AG04449 (cell line): ENCODE results near the gene NIF3L1.

Source experiments
- CTCF ChIA-PET: fragments of 350-600 bp; formaldehyde crosslinking; extraction: SDS; loops from one replicate; lab custom pipeline; 2021; ENCODE audit warnings: antibody characterized with exemption; lab: Yijun Ruan, JAX
- POLR2A ChIA-PET: fragments of 400-600, 350-600 bp; formaldehyde crosslinking; extraction: SDS; loops from one replicate; lab custom pipeline; 2020; ENCODE audit warnings: antibody characterized with exemption, inconsistent platforms; lab: Yijun Ruan, JAX
- DNase-seq: peaks from one replicate; pipeline ENCODE4 v3.0.0-alpha.2; 2010; ENCODE audit warnings: low read depth, low spot score
- H3K4me3 ChIP-seq: 2 replicates; pipeline ENCODE4 v1.5.1; 2011; ENCODE audit warnings: low read depth, mild to moderate bottlenecking, control low read depth, low read length
- CTCF ChIP-seq: IDR thresholded peaks from one replicate; pipeline ENCODE4 v1.5.1; 2011; ENCODE audit warnings: mild to moderate bottlenecking, moderate library complexity, low read length, control low read depth, inconsistent platforms; ENCODE audit not compliant: insufficient read depth; ENCODE audit errors: missing control alignments

The NIF3L1 gene

GRCh38 chr2:200845669-200846325 lies 43.4 kb upstream of the NIF3L1 start:
- DNase-seq, result no peak
- CTCF ChIA-PET, result no interaction called here
- POLR2A ChIA-PET, result interaction anchor here (1.2 to 1.7 kb wide), 2 partner anchors 8 to 18 kb away, joined by 4 to 9 read pairs; partner anchors contain the start of gene CLK1
- no peak overlapping the region for H3K4me3 ChIP-seq
- TF ChIP-seq CTCF, result no peak

- POLR2A ChIA-PET, result no interaction called here
- no peak for DNase-seq
Observed at GRCh38 chr2:200847269-200847668, 41.9 kb upstream of the NIF3L1 start.

GRCh38 chr2:200847939-200848338 lies 41.2 kb upstream of the NIF3L1 start:
- no peak overlapping the region for H3K4me3 ChIP-seq
- TF ChIP-seq CTCF, result no peak
- DNase-seq, result no peak
- ChIA-PET CTCF (interaction anchor here (0.9 to 2.5 kb wide), 4 partner anchors 11 to 33 kb away, joined by 3 to 7 read pairs (median 3); partner anchors contain the start of gene CLK1), POLR2A (interaction anchor here (1.2 kb wide), 1 partner anchor 42 kb away, joined by 3 read pairs; the partner anchor contains the start of gene NIF3L1)

More at GRCh38 chr2:200847269-200847668, 41.9 kb upstream of the NIF3L1 start:
- no peak for TF ChIP-seq CTCF
- no peak overlapping the region for H3K4me3 ChIP-seq
- CTCF ChIA-PET, result no interaction called here

GRCh38 chr2:200850512-200851256 lies 38.5 kb upstream of the NIF3L1 start:
- CTCF ChIA-PET, result no interaction called here
- POLR2A ChIA-PET, result interaction anchor here (1.8 to 2.1 kb wide), 2 partner anchors 13 to 19 kb away, joined by 3 to 13 read pairs; partner anchors contain the start of gene CLK1

GRCh38 chr2:200851398-200852248 lies 37.5 kb upstream of the NIF3L1 start:
- DNase-seq, result no peak
- ChIA-PET CTCF (no interaction called here), POLR2A (interaction anchor here (1.9 kb wide), 1 partner anchor 13 kb away, joined by 6 read pairs; the partner anchor contains the start of gene CLK1)
- H3K4me3 ChIP-seq, result no peak overlapping the region
- TF ChIP-seq CTCF, result no peak

More at GRCh38 chr2:200850512-200851256, 38.5 kb upstream of the NIF3L1 start:
- no peak overlapping the region for H3K4me3 ChIP-seq
- no peak for DNase-seq
- no peak for TF ChIP-seq CTCF
